Nucleus accumbens (tissue), 56 donors: ENCODE data around the gene KREMEN2.
A peak's percentile ranks its signal among the peaks of the same experiment; 100 is the strongest.

Experiments used
- DNase-seq, 56 donors: peaks; one replicate each; lab custom pipeline; 2025; lab: John Stamatoyannopoulos, UW

The KREMEN2 gene

DNA sequence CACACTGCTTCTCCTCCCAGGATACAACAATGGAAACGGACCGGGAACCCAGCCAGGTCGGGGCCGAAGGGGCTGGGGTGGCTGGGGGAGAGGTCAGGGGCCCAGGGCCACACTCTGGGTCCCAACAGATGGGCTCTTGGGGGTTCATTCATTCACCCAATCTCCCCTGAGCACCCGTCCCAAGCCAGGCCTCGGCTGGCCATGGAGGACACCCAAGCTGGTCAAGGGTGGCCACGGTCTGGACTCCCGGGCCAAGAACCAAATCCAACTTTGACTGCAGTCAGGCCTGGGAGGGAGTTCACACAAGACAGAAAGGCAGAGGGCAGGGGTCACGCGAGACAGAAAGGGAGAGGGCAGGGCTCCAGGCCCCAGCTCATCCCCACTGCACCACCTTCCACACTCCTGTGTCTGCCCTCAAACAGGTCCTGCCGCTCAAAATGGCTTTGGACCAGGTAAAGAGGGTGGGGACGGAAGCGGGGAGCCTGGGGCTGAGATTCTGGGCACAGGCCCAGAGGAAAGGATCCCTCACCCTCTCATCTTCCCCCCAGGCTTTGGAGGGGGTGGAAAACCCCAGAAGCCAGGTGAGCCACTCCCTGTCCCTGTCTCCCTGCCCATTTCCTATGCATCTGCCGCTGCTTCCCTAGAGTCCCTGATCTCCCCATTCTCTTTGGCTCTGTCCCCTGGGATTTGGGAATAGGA lies 28.5 kb downstream of the KREMEN2 start:
- no peak for DNase-seq

- no peak for DNase-seq
Observed at GRCh38 chr16:2996298-2996697, 32.2 kb downstream of the KREMEN2 start.

- no peak for DNase-seq
Observed at GRCh38 chr16:2999929-3000328, 35.9 kb downstream of the KREMEN2 start.

DNA sequence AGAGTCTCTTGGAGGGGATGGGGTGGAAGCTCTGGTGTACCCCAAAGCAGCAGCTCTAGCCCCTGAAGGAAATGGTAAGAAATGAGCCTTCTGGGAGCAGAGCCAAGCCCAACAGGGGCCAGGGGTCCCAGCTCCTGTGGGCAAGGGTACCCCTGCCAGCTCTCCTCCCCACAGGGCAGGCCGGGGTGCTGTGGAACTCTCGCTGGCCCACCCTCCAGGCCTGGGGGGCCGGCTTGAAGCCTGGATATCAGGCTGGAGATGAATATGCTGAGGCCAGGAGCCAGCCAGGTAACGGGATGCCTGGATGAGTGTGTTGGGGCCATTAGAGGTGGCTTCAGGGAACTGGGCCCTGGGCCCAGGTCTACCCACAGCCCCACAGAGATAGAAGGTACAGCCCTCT lies 36.5 kb downstream of the KREMEN2 start:
- DNase-seq: no peak

DNA sequence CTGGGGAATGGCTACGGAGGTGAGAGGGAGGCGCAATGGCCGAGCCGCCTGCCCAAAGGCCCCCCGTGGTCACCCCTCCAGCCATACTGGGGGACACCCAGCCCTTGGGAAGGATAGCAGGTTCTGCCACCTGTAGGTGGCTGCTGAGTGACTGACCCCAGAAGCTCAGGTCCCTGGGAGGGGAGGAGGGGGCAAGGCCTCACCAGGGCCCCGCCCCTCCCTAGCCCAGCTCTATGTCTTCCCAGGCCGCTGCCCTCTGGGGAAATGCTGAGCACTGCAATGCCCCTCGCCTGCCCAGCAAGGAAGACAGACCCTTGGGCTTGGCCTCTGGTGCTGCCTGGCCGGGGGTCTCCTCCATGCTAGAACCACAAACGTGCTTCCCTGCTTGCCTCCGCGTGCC lies 37.2 kb downstream of the KREMEN2 start:
- DNase-seq: no peak

DNA sequence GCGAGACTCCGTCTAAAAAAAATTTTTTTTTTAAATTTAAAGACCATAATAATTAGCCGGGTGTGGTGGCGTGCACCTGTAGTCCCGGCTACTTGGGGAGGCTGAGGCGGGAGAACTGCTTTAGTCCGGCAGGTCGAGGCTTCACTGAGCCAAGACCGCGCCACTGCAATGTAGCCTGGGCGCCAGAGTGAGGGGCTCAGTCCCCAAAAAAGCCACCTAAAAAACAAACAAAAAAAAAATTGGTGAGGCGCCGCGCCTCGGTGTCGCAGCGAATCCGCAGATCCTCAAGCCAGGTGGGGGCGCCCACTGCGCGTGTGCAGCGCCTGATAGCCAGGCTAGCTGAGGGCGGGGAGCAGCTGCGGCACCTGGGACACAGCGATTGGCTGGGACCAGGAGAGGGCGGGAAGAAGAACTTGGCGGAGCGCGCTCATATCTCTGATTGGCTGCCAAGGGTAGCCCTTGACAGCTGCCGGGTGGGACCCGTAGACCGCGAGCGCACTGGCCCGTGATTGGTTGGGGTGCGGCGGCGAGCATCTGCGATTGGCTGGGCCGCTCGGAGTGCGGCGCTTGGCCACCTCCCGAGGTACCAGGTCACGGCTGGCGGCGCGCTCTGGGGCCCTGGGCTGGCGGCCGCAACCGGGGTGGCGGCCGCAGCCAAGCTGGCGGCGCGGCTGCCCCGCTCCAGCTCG lies 39.7 kb downstream of the KREMEN2 start:
- peak; percentile 70 to 98 (median 95) for DNase-seq

DNA sequence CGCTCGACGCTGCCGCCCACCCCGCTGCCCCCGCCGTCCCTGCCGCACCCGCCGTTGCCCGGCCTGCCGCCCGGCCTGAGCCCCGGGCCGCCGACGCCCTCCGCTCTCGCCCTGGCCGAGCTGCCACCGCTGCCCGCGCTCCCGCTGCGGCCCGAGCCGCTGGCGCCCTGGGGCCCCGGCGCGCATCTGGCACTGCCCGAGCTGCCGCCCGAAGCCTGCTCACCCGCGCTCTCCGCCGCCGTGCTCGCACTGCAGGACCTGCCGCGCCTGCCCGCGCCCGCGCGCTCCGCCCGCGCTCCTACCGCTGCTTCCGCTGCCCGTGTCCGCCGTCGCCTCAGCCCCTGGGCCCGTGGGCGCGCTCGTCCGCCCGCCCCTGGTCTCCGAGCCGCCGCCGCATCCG lies 40.2 kb downstream of the KREMEN2 start:
- no peak for DNase-seq

- no peak for DNase-seq
Observed at GRCh38 chr16:3004781-3005284, 40.8 kb downstream of the KREMEN2 start.

GRCh38 chr16:3007059-3007956 lies 43.2 kb downstream of the KREMEN2 start:
- no peak for DNase-seq

DNA sequence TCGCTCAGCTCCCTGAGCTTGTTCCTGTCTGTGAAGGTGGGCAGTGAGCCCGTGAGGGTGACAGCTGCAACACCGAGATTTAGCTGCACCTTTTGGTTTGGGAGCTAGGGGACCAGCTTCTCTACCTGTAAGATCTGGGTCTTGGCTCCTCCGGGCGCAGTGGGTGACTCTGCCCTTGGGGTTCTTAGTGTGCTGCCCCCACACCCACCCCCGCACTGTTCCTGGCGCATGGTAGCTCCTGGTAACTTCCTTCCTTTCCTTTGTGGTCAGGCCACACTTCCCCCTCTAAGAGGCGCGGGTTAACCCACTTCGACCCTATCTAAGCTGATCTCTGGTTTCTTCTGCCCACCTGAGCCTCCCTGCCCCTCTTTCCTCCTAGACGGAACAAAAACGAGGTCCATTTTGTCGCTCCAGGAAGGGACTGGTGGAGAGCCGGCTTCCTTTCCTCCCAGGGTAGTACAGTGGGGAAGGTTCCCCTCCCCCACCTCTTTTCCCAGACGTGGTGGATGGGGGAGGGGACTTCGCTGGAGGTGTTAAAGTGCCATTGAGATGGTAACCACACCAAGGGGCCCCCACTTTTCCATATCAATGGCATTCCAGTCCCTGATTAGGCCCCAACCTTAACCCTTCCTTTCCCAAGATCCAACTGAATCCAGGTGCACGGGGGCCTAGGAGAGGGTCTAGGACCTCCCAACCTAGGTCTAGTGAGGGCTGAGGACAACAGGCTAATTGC lies 44.0 kb downstream of the KREMEN2 start:
- DNase-seq: peak in 3 of 56 donors; percentile 4 to 22 (median 5)

DNA sequence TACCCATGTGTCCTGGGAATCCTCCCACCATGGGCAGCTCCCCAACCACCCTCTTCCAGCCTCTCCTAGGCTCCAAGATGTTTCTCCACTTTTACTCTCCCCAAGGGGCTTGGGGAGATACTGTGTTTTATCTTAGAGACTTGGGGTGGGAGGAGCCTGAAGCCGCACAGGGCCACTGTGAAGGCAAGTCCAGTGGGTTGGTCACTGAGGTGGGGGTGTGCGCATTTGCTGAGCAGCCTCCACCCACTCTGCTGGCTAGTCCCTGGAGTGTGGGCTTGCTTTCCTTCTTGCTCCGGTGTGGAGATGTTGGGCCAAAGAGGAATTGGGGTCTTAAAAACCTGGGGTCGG lies 44.6 kb downstream of the KREMEN2 start:
- no peak for DNase-seq

DNA sequence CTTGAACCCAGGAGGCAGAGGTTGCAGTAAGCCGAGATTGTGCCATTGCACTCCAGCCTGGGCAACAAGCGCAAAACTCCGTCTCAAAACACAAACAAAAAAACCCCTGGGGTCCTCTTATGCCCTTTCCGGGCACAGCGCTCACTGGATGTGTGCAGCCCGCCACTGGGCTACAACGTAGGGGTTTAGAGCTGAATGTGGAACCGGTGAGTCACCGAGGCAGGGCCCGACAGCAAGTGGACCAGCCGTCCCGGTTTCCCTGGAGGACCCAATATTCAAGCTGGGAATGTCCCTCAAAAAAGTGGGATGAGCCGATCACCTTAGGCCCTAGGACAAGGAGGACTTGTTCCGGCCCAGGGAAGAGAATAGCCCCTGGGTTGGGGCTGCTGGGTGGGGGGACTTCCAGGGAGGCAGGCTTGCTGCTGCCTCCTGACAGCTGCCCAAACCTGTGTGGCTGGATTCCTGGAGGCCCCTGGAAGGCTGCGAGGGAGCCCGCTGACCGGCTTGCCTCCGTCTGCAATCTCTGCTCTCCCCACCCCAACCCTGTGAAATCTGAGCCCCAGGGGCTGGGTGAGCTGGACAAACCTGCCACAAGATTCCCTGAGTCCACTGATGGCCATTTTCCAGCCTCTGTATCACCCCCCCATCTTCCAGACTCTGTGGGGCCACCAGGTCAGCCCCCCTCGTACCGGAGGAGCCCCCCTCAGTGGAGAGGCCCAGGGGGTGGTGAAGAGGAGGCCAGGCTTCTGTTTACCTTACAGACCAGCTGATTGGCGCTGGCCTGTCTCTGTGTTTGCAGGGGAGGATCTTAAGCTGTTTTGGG lies 45.7 kb downstream of the KREMEN2 start:
- no peak for DNase-seq

DNA sequence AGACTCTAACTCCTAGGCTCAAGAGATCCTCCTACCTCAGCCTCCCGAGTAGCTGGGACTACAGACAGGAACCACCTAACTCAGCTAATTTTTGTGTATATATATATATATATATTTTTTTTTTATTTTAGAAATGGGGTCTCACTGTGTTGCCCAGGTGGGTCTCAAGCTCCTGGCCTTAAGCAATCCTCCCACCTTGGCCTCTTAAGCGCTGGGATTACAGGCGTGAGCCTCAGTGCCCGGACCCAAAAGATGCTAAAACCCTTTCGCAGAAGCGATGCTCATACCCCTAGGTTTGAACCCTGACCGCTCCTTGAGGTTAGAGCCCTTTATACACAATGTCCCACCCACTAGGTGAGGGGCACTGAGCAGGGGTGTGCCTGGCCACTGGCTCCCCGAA lies 46.4 kb downstream of the KREMEN2 start:
- DNase-seq: no peak

GRCh38 chr16:3012246-3012645 lies 48.2 kb downstream of the KREMEN2 start:
- DNase-seq: peak in 14 of 56 donors; percentile 1 to 62 (median 22)

- no peak for DNase-seq
Observed at GRCh38 chr16:3012828-3013420, 48.8 kb downstream of the KREMEN2 start, which contains the start of gene CLDN9. Gene CLDN9 (plus strand): TSS chr16:3012923. CDS start chr16:3013363, 440 bp downstream.

- DNase-seq: no peak
Observed at GRCh38 chr16:3013491-3013951, 49.4 kb downstream of the KREMEN2 start.

- DNase-seq: no peak
Observed at GRCh38 chr16:3013998-3014690, 50.1 kb downstream of the KREMEN2 start.

GRCh38 chr16:3014971-3015370 lies 50.9 kb downstream of the KREMEN2 start:
- no peak for DNase-seq
